HG02981 (cell line): ENCODE data around the gene CLIC6.
A peak's percentile ranks its signal among the peaks of the same experiment; 100 is the strongest.
"Not testable (repeated sequence)": the region's sequence is repeated elsewhere in the genome, so short reads cannot be mapped to it uniquely, and the experiment has no call there.

Experiments used
- ATAC-seq: cut with Tn5 transposase; IDR thresholded peaks from one replicate; pipeline ENCODE4 v1.9.1; 2021; ENCODE audit warnings: mild to moderate bottlenecking, moderate library complexity; ENCODE audit not compliant: unreplicated experiment

CLIC6 gene

DNA sequence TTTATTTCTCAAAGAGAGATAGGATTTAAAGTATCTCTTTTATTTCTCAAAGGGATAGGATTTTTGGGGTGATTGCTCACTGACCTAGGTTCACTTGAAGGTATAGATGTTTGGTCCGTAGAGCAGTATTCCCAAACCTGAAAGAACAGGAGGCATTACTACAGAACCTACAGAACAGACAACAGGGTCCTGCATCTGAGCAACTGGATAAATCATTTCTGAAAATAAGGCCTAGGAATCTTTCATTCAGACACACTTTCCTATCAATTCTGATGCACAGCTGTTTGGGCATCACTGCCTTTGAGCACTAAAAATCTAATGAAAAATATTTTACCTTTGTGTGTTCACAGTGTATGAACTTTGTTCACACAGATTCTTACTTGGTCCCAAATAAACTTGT lies 17.2 kb upstream of the CLIC6 start:
- ATAC-seq = no peak

DNA sequence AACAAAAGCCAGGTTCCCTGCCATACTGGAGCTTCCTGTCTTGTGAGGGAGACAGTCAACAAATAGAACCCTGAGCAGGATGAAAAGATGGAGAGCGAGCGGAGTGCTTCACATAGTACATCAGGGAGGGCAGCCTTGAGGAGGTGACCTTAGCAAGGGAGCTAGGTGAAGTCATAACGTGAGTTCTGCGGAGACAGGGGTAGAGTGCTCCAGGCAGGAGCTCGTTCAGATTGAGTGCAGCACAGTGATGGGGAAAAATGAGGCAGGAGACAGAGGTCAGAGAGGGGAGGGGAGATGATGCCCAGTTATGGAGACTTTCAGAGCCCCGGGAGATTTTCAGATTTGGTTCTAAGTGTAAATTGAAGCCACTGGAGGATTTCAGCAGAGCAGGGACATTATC lies 15.3 kb upstream of the CLIC6 start:
- ATAC-seq = no peak

DNA sequence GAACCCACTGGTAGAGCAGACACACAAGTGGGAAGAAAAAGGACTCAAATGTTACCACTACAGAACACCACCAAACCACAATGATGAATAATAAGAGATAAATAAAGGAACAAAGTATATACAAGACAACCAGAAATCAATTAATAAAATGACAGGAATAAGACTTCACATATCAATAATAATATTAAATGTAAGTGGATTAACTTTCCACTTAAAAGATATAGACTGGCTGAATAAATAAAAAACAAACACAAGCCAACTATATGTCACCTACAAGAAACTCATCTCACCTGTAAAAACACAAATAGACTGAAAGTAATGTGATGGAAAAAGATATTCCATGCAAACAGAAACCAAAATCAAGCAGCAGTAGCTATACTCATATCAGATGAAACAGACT lies 6.9 kb upstream of the CLIC6 start:
- ATAC-seq = no peak

DNA sequence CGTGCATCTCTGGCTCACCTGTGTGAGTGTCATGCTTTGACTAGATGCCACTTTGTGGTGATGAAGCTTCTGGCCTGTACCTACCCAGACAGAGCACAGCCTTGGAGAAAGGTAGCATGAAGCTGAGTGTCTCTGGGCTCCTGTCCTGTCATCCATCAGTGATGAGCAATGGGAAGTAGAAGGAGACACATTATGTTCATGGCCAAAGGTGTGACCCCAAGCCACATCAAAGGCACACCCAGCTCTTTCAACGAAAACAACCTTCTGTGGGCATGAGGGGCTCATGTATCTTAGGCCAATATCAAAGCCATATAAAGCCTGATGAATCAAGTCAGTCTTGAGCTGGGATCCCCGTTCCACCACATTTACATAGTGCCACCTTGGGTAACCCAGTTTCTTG lies 1.0 kb upstream of the CLIC6 start:
- ATAC-seq = no peak

DNA sequence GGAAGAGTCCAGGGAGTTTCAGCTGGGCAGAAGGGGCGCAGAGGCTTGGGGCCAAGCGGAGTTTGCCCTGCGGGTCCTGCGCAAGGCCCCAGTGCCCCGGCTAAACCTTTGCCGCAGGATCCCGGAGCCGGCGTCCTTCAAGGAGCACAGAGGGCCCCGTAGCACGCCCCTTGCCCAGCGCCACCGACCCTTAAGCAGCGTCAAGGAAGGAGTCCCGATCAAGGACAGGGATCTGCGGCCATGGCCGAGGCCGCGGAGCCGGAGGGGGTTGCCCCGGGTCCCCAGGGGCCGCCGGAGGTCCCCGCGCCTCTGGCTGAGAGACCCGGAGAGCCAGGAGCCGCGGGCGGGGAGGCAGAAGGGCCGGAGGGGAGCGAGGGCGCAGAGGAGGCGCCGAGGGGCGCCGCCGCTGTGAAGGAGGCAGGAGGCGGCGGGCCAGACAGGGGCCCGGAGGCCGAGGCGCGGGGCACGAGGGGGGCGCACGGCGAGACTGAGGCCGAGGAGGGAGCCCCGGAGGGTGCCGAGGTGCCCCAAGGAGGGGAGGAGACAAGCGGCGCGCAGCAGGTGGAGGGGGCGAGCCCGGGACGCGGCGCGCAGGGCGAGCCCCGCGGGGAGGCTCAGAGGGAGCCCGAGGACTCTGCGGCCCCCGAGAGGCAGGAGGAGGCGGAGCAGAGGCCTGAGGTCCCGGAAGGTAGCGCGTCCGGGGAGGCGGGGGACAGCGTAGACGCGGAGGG lies 520 bp downstream of the CLIC6 start:
- peak; percentile 50 for ATAC-seq

DNA sequence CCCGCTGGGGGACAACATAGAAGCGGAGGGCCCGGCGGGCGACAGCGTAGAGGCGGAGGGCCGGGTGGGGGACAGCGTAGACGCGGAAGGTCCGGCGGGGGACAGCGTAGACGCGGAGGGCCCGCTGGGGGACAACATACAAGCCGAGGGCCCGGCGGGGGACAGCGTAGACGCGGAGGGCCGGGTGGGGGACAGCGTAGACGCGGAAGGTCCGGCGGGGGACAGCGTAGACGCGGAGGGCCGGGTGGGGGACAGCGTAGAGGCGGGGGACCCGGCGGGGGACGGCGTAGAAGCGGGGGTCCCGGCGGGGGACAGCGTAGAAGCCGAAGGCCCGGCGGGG lies 1.1 kb downstream of the CLIC6 start:
- ATAC-seq = not testable (repeated sequence)

DNA sequence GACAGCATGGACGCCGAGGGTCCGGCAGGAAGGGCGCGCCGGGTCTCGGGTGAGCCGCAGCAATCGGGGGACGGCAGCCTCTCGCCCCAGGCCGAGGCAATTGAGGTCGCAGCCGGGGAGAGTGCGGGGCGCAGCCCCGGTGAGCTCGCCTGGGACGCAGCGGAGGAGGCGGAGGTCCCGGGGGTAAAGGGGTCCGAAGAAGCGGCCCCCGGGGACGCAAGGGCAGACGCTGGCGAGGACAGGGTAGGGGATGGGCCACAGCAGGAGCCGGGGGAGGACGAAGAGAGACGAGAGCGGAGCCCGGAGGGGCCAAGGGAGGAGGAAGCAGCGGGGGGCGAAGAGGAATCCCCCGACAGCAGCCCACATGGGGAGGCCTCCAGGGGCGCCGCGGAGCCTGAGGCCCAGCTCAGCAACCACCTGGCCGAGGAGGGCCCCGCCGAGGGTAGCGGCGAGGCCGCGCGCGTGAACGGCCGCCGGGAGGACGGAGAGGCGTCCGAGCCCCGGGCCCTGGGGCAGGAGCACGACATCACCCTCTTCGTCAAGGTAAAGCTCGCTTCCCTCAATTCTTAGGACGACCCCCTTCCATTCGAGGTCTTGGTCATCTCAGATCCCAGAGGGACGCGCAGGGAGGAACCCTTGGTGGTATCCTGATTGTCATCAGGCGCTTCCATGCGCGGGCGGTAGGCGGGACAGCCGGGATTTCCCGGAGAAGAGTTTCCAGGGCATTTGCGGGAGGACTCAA lies 1.6 kb downstream of the CLIC6 start:
- ATAC-seq = no peak

DNA sequence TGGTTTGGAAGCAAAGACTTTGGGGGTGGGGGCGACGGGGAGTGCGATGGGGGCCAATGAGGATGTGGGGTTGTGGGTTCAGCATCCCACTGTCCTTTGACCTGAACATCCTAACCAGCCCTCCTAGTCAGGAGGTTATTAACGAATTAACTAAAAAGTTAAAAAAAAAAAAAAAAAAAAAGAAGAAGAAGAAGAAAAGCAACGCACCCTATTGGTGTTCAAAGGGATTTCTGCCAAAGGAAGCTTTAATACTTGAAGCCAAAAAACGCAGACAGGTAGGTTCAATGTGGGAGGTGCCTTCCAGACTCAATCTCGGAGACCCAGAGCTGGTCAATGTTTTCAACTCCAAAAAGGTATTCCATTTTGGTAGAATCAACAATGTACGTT lies 2.2 kb downstream of the CLIC6 start:
- ATAC-seq = no peak

DNA sequence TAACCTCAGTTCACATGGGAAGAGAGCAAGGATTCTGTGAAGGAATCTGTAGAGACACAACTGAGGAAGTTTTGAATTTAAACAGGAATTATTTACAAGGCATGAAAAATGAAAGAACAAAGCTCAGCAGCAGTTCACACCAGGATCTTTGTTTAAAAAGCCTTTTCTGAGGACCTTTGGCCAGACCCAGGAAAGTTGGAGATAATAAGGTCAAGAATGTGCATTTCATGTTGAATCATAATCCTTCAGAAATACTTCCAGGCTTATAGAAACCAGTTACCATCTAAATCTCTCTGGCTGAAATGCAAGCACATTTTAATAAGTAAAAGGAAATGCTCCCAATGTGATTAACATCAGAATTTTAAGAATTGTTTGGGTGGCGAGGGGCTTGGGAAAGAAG lies 2.7 kb downstream of the CLIC6 start:
- no peak for ATAC-seq

DNA sequence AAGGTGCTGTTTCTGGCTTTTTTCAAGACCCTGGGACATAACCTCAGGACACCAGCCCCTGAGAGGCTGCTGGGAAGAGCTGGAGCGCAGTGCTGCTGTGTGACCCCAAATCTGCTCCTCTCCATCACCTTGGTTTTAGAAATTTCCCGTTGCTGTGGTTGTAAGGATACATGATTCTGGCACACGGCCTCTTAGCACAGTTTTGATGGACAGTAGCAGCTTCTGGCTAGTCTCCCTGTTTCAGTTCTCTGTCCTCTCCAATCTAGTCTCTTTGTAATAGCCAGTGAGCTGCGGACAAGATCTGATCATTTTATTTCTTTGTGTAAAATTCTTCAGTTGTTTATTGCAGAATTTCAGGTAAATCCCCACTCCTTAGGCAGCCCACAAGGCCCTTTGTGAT lies 3.1 kb downstream of the CLIC6 start:
- ATAC-seq = no peak

DNA sequence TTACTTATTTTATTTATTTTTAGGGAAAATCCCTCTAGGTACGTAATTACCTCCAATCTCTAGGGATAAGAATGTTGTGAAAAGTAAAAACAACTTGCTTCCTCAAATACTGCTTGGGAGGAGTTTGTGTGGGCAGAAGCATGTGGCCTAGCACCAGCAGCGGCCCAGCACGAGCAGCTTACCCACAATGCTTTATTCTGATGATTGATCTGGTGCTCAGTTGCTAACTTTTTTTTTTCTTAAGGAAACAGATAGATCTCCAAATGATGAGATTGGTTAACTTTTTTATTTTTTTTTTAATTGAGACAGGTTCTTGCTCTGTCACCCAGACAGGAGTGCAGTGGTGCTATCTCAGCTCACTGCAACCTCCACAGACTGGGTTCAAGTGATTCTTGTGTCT lies 4.2 kb downstream of the CLIC6 start:
- ATAC-seq = no peak

DNA sequence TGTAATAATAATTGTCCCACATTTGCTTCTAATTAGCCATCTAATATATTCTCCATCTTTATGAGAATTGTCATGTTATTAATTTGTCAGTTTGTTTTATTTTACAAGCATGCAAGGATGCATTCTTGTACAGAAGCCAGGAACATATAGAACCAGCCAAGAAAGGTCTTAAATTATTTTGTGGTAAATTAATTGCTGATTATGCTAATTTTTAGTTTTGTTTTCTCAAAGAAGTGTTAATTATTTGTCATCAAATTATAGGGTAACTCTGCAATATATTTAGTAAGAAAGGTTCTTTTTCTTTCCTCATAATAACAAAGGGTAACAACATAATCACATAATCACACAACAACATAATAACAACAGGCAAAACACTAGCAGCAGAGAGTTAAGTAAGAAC lies 5.7 kb downstream of the CLIC6 start:
- no peak for ATAC-seq

DNA sequence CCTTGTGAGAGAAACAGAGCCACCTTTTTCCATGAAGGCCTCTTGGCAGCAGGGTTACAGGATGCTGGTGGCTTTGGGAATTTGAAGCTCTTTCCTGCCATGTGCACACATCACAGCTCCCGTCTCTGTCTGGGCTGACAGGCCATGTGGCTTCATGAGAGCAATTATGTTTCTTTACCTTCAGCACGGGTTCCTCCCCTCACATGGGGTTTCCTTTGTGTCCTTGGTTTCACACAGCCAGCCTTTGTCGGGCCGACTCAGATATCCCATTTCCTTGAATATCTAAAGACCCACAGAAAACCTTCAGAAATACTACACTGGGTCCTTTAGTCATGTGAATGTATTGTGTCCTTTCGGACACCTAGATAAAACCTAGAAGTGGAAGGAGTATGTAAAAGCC lies 7.1 kb downstream of the CLIC6 start:
- no peak for ATAC-seq

DNA sequence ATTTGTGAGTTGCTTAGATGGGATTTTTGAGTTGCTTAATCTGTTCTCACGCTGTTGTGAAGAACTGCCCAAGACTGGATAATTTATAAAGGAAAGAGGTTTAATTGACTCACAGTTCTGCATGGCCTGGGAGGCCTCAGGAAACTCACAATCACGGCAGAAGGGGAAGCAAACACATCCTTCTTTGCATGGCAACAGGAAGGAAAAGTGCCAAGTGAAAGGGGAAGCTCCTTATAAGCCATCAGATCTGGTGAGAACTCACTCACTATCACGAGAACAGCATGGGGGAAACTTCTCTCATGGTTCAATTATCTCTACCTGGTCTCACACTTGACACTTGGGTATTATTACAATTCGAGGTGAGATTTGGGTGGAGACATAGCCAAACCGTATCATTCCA lies 10.3 kb downstream of the CLIC6 start:
- no peak for ATAC-seq

DNA sequence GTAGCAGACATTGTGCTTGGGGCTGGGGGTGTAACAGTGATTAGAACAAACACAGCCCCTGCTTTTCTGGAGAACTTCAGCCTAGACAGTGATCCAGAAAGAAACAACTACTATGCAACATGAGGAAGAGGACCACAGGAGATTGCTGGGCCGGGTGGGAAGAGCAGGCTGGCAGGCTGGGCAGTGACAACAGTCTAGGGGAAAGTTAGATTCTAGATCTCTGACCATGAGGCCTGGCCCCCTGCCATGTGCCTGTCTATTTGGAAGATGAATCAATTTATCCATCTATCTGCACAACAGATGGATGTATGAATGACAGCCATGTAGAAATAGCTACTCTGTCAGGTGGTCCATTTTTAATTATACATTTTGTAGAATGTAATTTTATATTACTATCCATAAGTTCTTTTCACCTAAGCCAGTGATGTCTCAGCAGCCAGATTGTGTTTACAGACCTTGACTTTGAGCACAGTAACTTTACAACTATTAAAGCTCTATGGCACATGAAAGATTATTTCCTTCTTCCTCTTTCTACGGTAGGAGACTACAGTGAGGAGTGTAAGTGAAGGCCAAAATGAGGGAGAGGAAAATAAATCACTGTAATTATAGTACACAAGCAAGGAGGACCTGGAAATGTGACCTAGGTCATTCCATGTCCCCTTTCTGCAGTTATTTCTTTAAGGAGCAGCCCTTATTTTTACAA lies 15.5 kb downstream of the CLIC6 start:
- no peak for ATAC-seq

DNA sequence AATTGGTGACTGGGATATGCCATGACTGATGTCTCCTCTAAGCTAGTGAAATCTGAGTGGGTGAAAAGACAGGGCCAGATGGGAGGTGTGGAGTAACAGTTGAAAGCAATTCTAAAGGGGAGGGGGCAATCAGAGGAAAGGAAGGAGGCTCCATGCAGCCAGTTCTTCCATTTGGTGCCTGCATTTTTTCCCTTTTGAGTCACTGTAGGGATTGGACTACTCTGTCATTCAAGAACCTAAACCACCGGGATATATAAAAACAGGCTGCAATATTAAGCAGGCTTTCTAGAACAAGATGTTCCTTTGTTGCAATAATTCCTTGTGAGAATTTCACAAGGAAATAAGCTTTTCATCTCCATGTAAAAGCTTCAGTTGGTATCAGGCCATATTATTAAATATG lies 18.3 kb downstream of the CLIC6 start:
- ATAC-seq = no peak

DNA sequence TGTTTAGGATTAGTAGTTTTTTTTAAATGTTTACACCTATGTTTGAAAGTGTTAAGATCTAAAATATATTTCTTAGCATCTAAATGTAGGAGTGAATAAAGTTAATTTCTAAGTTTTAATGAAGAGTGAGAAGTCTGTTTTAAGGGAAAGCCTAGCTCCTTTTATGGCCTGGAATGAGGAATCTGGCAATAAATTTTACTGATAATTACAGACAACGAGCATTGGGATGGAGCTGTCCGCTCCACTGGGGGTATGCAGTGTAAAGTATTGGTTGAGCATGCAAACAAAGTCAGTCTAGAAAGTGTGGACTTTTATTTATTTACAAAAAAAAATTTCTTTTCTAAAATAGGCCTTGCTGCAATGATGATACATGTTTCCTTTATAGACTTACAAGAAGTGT lies 19.0 kb downstream of the CLIC6 start:
- no peak for ATAC-seq

DNA sequence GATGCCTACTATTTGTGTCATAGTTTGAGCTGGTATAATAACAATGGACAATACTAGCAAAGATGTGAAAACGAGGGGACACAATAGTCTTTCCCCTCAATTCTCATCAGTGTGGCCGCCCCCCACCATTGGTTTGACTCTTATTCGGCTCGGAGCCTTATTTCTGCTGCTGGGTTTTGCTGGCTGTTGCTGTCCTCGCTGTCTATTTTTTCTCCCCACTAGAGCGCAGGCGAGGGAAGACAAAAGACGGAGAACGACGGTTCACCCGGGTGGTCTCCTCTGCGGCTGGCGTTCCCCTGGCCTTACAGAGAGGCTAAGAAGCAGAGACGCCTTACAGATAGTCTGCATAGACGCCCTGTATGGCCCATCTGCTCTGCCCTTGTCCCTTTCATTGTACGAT lies 19.4 kb downstream of the CLIC6 start:
- ATAC-seq = no peak

DNA sequence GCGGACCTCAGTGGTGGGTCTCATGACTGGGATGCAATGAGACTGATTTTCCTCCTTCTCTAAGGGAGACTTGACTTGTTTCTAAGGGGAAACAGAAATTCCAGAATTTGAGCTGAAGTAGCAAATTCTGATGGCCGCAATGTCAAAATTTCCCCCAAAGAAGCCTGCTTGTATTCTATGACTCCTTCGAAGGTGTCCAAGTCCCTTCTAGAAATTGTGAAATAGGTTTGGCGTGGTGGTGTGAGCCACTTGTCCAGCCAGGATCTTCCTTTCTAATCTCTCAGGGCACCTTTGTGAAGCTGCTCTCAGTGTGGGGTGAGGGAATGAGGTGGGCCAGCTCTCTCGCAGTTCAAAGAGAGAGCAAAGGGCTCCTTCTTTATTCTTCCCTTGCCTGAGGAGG lies 19.9 kb downstream of the CLIC6 start:
- no peak for ATAC-seq

DNA sequence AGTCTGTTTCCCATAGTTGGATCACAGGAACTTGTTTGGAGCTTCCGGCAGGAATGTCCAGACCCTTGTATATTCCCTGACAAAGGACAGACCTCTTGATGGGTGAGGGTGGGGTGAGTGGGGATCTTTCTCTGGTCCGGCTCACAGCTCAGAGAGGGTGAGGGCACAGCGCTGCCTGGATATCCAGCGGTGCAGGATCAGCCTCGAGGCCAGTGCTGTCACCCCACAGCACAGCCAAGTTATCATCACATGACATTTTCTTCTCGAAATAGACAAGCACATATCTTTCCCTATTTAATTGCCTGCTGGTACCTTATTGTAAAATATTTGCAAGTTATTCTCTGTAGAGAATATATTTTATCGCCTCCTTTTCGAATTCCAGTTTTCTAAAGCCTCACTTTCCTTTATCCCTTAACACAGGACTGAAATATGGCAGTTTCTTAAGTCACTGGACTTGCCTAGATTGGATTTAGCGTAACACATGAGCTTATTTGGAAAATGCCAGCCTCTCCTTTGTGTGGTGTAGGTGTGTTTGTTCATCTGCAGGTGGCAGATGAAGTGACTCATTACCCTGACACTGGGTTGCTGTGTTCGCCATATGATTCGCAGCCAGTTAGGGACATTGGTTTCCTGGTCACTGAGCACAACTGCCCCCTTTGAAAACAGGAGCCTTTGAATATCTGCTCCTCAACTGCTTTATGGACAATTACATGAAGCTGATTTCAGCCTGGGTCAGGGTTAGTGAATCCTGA lies 21.4 kb downstream of the CLIC6 start:
- ATAC-seq = no peak

DNA sequence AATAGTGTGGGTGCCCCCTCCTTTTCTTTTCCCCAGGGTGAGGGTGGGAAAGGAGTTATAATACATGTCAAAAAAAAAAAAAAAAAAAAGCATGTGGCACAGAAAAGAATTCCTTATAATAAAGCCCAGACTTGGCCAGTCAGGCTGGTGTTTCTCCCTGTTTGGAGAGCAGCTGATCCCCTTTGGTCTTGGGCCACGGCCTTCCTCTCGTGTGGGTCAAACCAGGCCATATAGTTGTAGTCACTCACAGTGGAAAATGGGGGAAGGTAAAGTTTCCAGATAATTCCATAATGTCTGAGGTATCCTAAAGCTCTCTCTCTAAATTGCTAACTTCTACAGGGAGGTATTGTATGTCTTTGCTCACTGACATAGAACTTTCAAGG lies 22.0 kb downstream of the CLIC6 start:
- ATAC-seq = no peak
